ENCODE data around the gene DACH1.

DACH1 gene

DNA sequence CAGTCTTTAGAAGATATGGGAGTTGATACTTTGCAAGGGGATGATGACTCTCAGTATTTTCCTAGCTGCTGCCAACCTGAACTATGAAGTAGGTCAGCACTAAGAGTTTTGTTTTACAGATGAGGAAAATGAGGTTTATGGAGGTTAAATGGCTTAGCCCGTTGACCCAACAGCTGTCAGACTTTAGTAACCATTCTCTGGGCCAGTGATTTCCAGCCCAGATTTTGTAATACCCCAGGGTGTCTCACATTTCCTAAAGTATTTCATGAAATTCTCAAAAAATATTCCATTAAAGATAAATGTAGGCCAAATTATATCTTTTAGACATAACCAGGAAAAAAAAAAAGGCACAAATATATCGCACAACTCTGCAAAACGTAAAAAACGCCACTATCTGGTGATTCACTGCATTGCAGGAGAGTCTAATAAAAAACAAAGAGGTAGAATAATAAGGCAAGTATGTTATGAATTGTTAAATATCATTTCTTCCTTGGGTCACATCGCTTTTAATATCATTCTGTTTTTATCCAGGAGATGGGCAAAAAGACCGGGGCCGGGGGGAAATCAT lies 112.5 kb downstream of the DACH1 start:
- TF ChIP-seq CTCF (IDR thresholded peaks at IDR 0.05; ENCODE audit: control insufficient read depth, extremely low read depth, insufficient read depth): no peak
- H3K4me3 ChIP-seq (ENCODE audit: low read depth, low read length): no peak overlapping the region
- no peak for DNase-seq (ENCODE audit: low read depth)

DNA sequence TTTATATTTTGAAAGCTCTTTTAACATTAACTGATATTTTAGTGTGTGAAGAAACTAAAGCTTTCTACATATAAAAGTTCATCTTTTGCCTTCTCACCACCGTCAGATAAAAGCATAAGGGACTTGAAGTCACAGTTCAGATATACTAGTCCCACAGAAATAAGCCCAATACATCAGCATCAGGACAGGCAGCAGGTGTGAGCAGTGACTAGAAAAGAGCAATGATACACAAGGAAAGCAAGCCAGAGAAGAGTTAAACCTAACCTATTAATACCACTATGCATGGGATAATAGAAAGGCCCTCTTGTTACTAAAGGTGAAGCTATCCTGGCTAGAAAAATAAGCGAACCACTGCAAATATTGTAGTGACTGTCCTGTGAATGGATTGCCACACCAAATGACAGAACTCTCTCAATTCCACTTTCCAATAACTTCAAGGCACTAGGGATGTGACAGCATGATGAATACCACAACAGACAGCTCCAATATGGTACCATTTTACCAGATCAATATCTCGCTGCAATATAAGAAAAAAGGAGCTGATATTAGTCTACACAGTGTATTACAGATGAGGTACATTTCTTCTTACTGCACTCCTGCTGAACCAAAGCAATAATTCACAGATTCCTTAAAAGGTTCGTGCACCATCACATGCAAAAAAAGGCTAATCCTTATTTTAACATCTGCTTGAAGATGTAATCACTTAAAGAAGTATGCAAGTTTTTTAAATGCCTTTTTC lies 114.1 kb downstream of the DACH1 start:
- no peak for TF ChIP-seq CTCF (IDR thresholded peaks at IDR 0.05; ENCODE audit: control insufficient read depth, extremely low read depth, insufficient read depth)
- DNase-seq (ENCODE audit: low read depth): no peak
- no peak overlapping the region for H3K4me3 ChIP-seq (ENCODE audit: low read depth, low read length)

- TF ChIP-seq CTCF (IDR thresholded peaks at IDR 0.05; ENCODE audit: control insufficient read depth, extremely low read depth, insufficient read depth): no peak
- DNase-seq (ENCODE audit: low read depth): peak; percentile 57
- H3K4me3 ChIP-seq (ENCODE audit: low read depth, low read length): no peak overlapping the region
These were observed 115.9 kb downstream of the DACH1 start for GRCh38 chr13:71751073-71751472.

DNA sequence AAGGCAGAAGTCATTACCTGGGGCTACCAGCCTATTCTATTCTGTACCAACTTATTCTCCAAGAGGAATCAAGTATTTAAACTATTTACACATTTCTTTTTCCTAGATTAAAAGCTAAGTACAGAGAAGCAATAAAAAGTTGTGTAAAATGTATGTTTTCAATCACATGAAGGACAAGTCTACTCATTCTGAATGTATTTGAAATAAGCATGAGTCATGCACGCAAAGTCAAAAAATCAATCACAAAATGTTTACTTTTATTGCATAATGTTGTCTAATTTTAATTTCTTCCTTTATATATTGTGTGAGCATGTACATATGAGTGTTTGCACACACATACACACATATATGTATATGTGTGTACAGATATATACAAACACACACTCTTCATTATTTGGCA lies 136.7 kb downstream of the DACH1 start:
- no peak for TF ChIP-seq CTCF (IDR thresholded peaks at IDR 0.05; ENCODE audit: control insufficient read depth, extremely low read depth, insufficient read depth)
- no peak for DNase-seq (ENCODE audit: low read depth)
- H3K4me3 ChIP-seq (ENCODE audit: low read depth, low read length): no peak overlapping the region

DNA sequence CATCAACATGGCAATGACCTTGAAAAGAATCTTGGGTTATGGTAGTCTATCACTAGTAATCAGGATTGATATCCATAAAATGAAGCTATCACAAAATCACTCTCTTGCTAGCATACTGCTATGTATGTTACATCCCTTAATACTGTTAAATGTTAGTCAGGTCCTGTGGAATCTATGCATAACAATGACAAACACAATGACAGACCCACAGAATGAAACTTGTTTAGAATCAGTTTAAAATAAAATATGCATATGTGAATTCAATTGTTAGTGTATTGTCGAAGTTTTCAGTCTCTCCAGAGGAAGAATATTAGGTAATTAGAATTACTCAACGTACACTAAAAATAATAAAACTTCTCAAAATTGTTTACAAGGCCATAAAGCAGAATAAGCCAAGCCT lies 137.6 kb downstream of the DACH1 start:
- H3K4me3 ChIP-seq (ENCODE audit: low read depth, low read length): no peak overlapping the region
- no peak for TF ChIP-seq CTCF (IDR thresholded peaks at IDR 0.05; ENCODE audit: control insufficient read depth, extremely low read depth, insufficient read depth)

DNA sequence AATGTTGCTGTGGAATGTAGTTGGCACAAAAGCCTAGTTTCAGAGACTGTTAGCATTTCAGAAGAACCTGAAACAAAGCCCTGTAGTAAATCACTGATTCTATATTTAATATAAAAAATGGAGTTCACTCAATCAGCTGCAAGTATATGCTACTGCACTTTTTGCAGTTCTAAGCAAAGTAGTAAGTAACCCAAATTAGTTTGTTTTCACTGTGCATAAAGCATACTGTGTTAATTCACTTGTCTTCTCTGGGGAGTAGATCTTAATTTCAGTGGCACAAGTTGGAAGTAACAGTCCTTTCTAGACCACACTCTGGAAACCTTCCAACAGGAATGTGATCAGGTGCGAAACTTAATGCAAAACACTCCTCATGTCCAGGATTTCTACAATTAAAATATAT lies 139.3 kb downstream of the DACH1 start:
- DNase-seq (ENCODE audit: low read depth): no peak
- no peak overlapping the region for H3K4me3 ChIP-seq (ENCODE audit: low read depth, low read length)
- no peak for TF ChIP-seq CTCF (IDR thresholded peaks at IDR 0.05; ENCODE audit: control insufficient read depth, extremely low read depth, insufficient read depth)

More for the DNA sequence above, 137.6 kb downstream of the DACH1 start:
- DNase-seq (ENCODE audit: low read depth): no peak

DNA sequence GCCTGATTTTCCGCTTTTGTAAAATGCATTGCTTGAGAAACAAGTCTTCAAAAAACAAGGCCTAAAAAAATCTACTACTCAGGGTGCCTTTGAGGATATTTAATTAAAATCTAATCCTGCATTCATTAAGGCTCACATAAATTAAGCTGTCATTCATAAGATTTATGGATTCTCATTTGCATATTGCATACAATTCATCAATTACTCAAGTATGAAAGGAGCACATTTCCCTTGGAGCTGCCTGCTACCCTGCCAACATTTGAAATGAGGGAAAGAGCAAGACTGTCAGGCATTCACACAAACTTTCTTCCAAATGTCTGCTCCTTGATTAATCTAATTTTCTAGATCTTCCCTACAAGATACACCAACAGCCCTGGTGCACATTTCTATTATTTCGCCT lies 140.0 kb downstream of the DACH1 start:
- DNase-seq (ENCODE audit: low read depth): no peak
- no peak for TF ChIP-seq CTCF (IDR thresholded peaks at IDR 0.05; ENCODE audit: control insufficient read depth, extremely low read depth, insufficient read depth)
- no peak overlapping the region for H3K4me3 ChIP-seq (ENCODE audit: low read depth, low read length)
